ENCODE data around the gene SLC4A5. TPM values are rescaled to one million over a fixed set of nuclear protein-coding genes. Genes with fewer than 3 reads are reported as not detected.

SLC4A5 gene
- total RNA-seq, 1 donor = 0.36 TPM

DNA sequence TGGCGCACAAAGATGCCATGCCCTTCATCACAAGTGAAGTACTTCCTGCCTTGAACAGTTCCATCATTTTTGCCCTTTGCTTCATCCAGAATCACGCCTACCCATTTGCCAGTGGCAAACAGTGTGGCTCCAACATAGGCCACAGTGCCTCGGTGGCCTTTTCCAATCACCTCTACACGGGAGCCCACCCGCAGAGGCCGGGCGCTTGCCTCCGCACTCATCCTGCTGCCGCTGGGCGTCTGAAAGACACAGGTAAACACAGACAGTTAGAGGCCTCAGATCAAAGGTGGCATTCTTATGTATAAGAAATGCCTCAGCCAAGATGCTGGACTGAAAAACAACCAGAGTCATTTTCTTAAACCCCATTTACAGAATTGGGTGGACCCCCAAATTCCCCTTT, 34.8 kb upstream of the SLC4A5 start:
- DNase-seq (ENCODE audit: insufficient read length, low spot score, missing footprints) = peak; percentile 42
- no peak overlapping the region for H3K27ac ChIP-seq (ENCODE audit: low read depth, low read length)
- H4K20me1 ChIP-seq (ENCODE audit: insufficient read depth, low read length) = peaks cover 25% of the 10 kb centered on the region
- H3K4me2 ChIP-seq (ENCODE audit: insufficient read depth, low read length) = no peak overlapping the region
- no peaks in the 10 kb centered on the region for H3K27me3 ChIP-seq (ENCODE audit: insufficient read depth, low read length)
- H2AFZ ChIP-seq (ENCODE audit: low read length) = no peak overlapping the region
- H3K79me2 ChIP-seq (ENCODE audit: insufficient read depth, low read length) = peaks cover 91% of the 10 kb centered on the region
- peaks cover 21% of the 10 kb centered on the region for H3K4me1 ChIP-seq (ENCODE audit: insufficient read depth, low read length)
- no peaks in the 10 kb centered on the region for H3K9me3 ChIP-seq (ENCODE audit: low read depth, low read length)
- TF ChIP-seq, protein P1, sequence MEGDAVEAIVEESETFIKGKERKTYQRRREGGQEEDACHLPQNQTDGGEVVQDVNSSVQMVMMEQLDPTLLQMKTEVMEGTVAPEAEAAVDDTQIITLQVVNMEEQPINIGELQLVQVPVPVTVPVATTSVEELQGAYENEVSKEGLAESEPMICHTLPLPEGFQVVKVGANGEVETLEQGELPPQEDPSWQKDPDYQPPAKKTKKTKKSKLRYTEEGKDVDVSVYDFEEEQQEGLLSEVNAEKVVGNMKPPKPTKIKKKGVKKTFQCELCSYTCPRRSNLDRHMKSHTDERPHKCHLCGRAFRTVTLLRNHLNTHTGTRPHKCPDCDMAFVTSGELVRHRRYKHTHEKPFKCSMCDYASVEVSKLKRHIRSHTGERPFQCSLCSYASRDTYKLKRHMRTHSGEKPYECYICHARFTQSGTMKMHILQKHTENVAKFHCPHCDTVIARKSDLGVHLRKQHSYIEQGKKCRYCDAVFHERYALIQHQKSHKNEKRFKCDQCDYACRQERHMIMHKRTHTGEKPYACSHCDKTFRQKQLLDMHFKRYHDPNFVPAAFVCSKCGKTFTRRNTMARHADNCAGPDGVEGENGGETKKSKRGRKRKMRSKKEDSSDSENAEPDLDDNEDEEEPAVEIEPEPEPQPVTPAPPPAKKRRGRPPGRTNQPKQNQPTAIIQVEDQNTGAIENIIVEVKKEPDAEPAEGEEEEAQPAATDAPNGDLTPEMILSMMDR (IDR thresholded peaks at IDR 0.05; ENCODE audit: extremely low read depth, low read depth, low read length) = no peak
- peaks cover 28% of the 10 kb centered on the region for H3K36me3 ChIP-seq (ENCODE audit: insufficient read depth, low read length)
- H3K4me3 ChIP-seq (ENCODE audit: insufficient read depth, low read length) = no peak overlapping the region

DNA sequence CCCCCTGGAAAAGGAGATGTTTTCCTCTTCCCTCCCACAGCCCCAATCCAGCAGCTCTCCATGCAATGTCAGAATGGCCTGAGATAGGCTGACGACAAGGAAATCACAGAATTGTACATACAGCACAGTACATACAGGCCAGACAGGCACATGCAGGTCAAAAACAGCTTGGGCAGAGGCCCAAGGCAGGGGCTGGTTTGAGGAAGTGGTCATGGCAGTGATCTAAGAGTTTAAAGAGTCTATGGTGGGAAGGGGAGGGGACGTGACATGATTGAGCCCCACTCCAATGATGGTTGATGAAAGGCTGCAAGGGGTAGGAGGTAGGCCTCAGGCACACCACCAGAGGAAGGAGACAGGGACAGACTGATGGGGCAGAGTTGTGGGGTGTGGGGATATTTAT, 32.6 kb upstream of the SLC4A5 start:
- H3K36me3 ChIP-seq (ENCODE audit: insufficient read depth, low read length) = peaks cover 41% of the 10 kb centered on the region
- H3K79me2 ChIP-seq (ENCODE audit: insufficient read depth, low read length) = peaks cover 88% of the 10 kb centered on the region
- H4K20me1 ChIP-seq (ENCODE audit: insufficient read depth, low read length) = peaks cover 36% of the 10 kb centered on the region
- TF ChIP-seq, protein P1 (IDR thresholded peaks at IDR 0.05; ENCODE audit: extremely low read depth, low read depth, low read length) = no peak
- no peak overlapping the region for H3K4me2 ChIP-seq (ENCODE audit: insufficient read depth, low read length)
- peak; percentile 14 for DNase-seq (ENCODE audit: insufficient read length, low spot score, missing footprints)
- peaks cover 24% of the 10 kb centered on the region for H3K4me1 ChIP-seq (ENCODE audit: insufficient read depth, low read length)
- H2AFZ ChIP-seq (ENCODE audit: low read length) = no peak overlapping the region
- no peak overlapping the region for H3K4me3 ChIP-seq (ENCODE audit: insufficient read depth, low read length)
- H3K27me3 ChIP-seq (ENCODE audit: insufficient read depth, low read length) = no peaks in the 10 kb centered on the region
- no peaks in the 10 kb centered on the region for H3K9me3 ChIP-seq (ENCODE audit: low read depth, low read length)
- no peak overlapping the region for H3K27ac ChIP-seq (ENCODE audit: low read depth, low read length)

GRCh38 chr2:74374509-74375205, 31.4 kb upstream of the SLC4A5 start:
- Histone ChIP-seq H3K27ac (ENCODE audit: low read depth, low read length) (no peak overlapping the region), H4K20me1 (ENCODE audit: insufficient read depth, low read length) (peaks cover 36% of the 10 kb centered on the region), H3K9me3 (ENCODE audit: low read depth, low read length) (no peaks in the 10 kb centered on the region), H3K36me3 (ENCODE audit: insufficient read depth, low read length) (peaks cover 53% of the 10 kb centered on the region), H2AFZ (ENCODE audit: low read length) (no peak overlapping the region), H3K4me2 (ENCODE audit: insufficient read depth, low read length) (no peak overlapping the region), H3K79me2 (ENCODE audit: insufficient read depth, low read length) (peaks cover 76% of the 10 kb centered on the region), H3K4me1 (ENCODE audit: insufficient read depth, low read length) (peaks cover 13% of the 10 kb centered on the region), H3K27me3 (ENCODE audit: insufficient read depth, low read length) (no peaks in the 10 kb centered on the region), H3K4me3 (ENCODE audit: insufficient read depth, low read length) (no peak overlapping the region)
- TF ChIP-seq, protein P1 (IDR thresholded peaks at IDR 0.05; ENCODE audit: extremely low read depth, low read depth, low read length) = no peak
- peak; percentile 93 for DNase-seq (ENCODE audit: insufficient read length, low spot score, missing footprints)

- Histone ChIP-seq H3K4me3 (ENCODE audit: insufficient read depth, low read length) (no peak overlapping the region), H3K4me2 (ENCODE audit: insufficient read depth, low read length) (no peak overlapping the region)
Observed at GRCh38 chr2:74373985-74374384, 30.8 kb upstream of the SLC4A5 start.

More at GRCh38 chr2:74373985-74374384, 30.8 kb upstream of the SLC4A5 start:
- Histone ChIP-seq H3K36me3 (ENCODE audit: insufficient read depth, low read length) (peaks cover 58% of the 10 kb centered on the region), H3K27ac (ENCODE audit: low read depth, low read length) (no peak overlapping the region), H3K27me3 (ENCODE audit: insufficient read depth, low read length) (no peaks in the 10 kb centered on the region), H3K4me1 (ENCODE audit: insufficient read depth, low read length) (peaks cover 6% of the 10 kb centered on the region), H3K9me3 (ENCODE audit: low read depth, low read length) (no peaks in the 10 kb centered on the region), H4K20me1 (ENCODE audit: insufficient read depth, low read length) (peaks cover 32% of the 10 kb centered on the region), H2AFZ (ENCODE audit: low read length) (no peak overlapping the region), H3K79me2 (ENCODE audit: insufficient read depth, low read length) (peaks cover 69% of the 10 kb centered on the region)
- peak; percentile 47 for DNase-seq (ENCODE audit: insufficient read length, low spot score, missing footprints)
- TF ChIP-seq, protein P1 (IDR thresholded peaks at IDR 0.05; ENCODE audit: extremely low read depth, low read depth, low read length) = no peak

Measured in osteoblast (primary cell).